H1 (cell line): ENCODE data around the gene FOXN3. TPM values are rescaled to one million over a fixed set of nuclear protein-coding genes. Genes with fewer than 3 reads are reported as not detected.

Source experiments
- CTCF ChIA-PET: fragments of 300-600 bp; sonication (Branson Sonifier 250); formaldehyde crosslinking; loops from one replicate; lab custom pipeline; 2021; ENCODE audit not compliant: partially characterized antibody; lab: Charles Lee
- POLR2A ChIA-PET: fragments of 300-600 bp; sonication (Branson Sonifier 250); formaldehyde crosslinking; loops from one replicate; lab custom pipeline; 2021; ENCODE audit warnings: inconsistent platforms; ENCODE audit not compliant: partially characterized antibody; lab: Charles Lee
- DNase-seq, 2 experiments: peaks; one replicate each; pipeline versions ENCODE4 v3.0.0 to v3.0.0-alpha.2; 2010 to 2022; ENCODE audit warnings: low spot score in 2 of 2, low read depth in 1 of 2, mixed read lengths in 1 of 2
- FAIRE-seq: peaks from 2 replicates; lab custom pipeline; 2011; peaks lifted over from hg19 to GRCh38; lab: Jason Lieb, UNC
- H2AFZ ChIP-seq: 2 replicates; pipeline ENCODE4 v1.8.1; 2012; ENCODE audit warnings: low read length, inconsistent platforms
- H2AK5ac ChIP-seq: 2 replicates; pipeline ENCODE4 v1.6.1; 2013; ENCODE audit warnings: low read depth, low read length
- H2BK120ac ChIP-seq: replicated peaks from 2 replicates; pipeline ENCODE3; 2013; ENCODE audit warnings: low read depth, low read length, inconsistent platforms
- H2BK12ac ChIP-seq: 2 replicates; pipeline ENCODE4 v1.6.1; 2013; ENCODE audit warnings: low read depth, low read length
- H2BK15ac ChIP-seq: 2 replicates; pipeline ENCODE4 v1.6.1; 2013; ENCODE audit warnings: low read length
- H2BK20ac ChIP-seq: 2 replicates; pipeline ENCODE4 v1.6.1; 2013; ENCODE audit warnings: low read length
- H2BK5ac ChIP-seq: 2 replicates; pipeline ENCODE4 v1.6.1; 2013; ENCODE audit warnings: low read depth, low read length
- H3K14ac ChIP-seq: 2 replicates; pipeline ENCODE4 v1.6.1; 2013; ENCODE audit warnings: inconsistent platforms; ENCODE audit not compliant: insufficient read length
- H3K18ac ChIP-seq: 2 replicates; pipeline ENCODE4 v1.6.1; 2013; ENCODE audit warnings: low read length; ENCODE audit errors: extremely low read depth
- H3K23ac ChIP-seq: 2 replicates; pipeline ENCODE4 v1.6.1; 2013; ENCODE audit warnings: inconsistent platforms; ENCODE audit not compliant: insufficient read length
- H3K23me2 ChIP-seq: 2 replicates; pipeline ENCODE4 v1.6.1; 2013; ENCODE audit warnings: low read depth, low read length
- H3K27ac ChIP-seq: 2 replicates; pipeline ENCODE4 v1.6.1; 2011; ENCODE audit warnings: low read depth, low read length, inconsistent platforms
- H3K27me3 ChIP-seq, 4 experiments: replicated peaks in 1 of 4; 1 replicate in 1 of 4; 2 replicates in 3 of 4; pipeline versions ENCODE4 v1.6.1 to v1.8.1; 2011 to 2013; ENCODE audit warnings: low read length in 3 of 4, mild to moderate bottlenecking in 3 of 4, inconsistent platforms in 2 of 4, mixed read lengths in 2 of 4, moderate library complexity in 1 of 4; ENCODE audit not compliant: control insufficient read depth in 3 of 4, insufficient read depth in 3 of 4; ENCODE audit errors: extremely low read depth in 1 of 4
- H3K36me3 ChIP-seq, 4 experiments: 2 replicates each; pipeline versions ENCODE4 v1.6.1 to v1.8.1; 2011 to 2013; ENCODE audit warnings: mild to moderate bottlenecking in 4 of 4, low read length in 3 of 4, moderate library complexity in 2 of 4, control low read depth in 1 of 4, inconsistent platforms in 1 of 4; ENCODE audit not compliant: insufficient read depth in 4 of 4, control insufficient read depth in 2 of 4
- H3K4ac ChIP-seq: replicated peaks from 2 replicates; pipeline ENCODE3; 2013; ENCODE audit warnings: low read length, low read depth, mixed read lengths, inconsistent platforms; ENCODE audit not compliant: insufficient read length
- H3K4me1 ChIP-seq, 4 experiments: replicated peaks in 1 of 4; 1 replicate in 1 of 4; 2 replicates in 3 of 4; pipeline versions ENCODE4 v1.6.1 to v1.8.1; 2011 to 2013; ENCODE audit warnings: low read length in 3 of 4, inconsistent platforms in 2 of 4, mixed read lengths in 1 of 4; ENCODE audit not compliant: insufficient read depth in 4 of 4, control insufficient read depth in 3 of 4
- H3K4me2 ChIP-seq, 2 experiments: 2 replicates each; pipeline versions ENCODE4 v1.6.1 to v1.8.1; 2011 to 2013; ENCODE audit warnings: low read depth in 2 of 2, low read length in 2 of 2, control low read depth in 1 of 2, inconsistent platforms in 1 of 2, mild to moderate bottlenecking in 1 of 2; ENCODE audit not compliant: insufficient read depth in 1 of 2
- H3K4me3 ChIP-seq, 4 experiments: fragments of 200-600, 300-600 bp in 1 of 4; sonication (generic), shearing (Covaris generic), sonication (Bioruptor Twin) in 1 of 4; 2 replicates each; pipeline versions ENCODE4 v1.5.1 to v1.8.1; 2011 to 2016; ENCODE audit warnings: low read length in 4 of 4, low read depth in 3 of 4, control low read depth in 2 of 4, inconsistent platforms in 2 of 4, mild to moderate bottlenecking in 2 of 4, mixed read lengths in 1 of 4, moderate library complexity in 1 of 4; ENCODE audit not compliant: insufficient read depth in 2 of 4; ENCODE audit errors: extremely low read depth in 1 of 4
- H3K56ac ChIP-seq: replicated peaks from 2 replicates; pipeline ENCODE3; 2013; ENCODE audit warnings: low read depth, mild to moderate bottlenecking, mixed read lengths, low read length, inconsistent platforms; ENCODE audit not compliant: insufficient read length
- H3K79me1 ChIP-seq: 2 replicates; pipeline ENCODE4 v1.6.1; 2013; ENCODE audit warnings: low read depth, low read length, control low read depth
- H3K79me2 ChIP-seq, 2 experiments: 2 replicates each; pipeline versions ENCODE4 v1.6.1 to v1.8.1; 2012 to 2013; ENCODE audit warnings: low read length in 2 of 2, mild to moderate bottlenecking in 2 of 2, inconsistent platforms in 1 of 2; ENCODE audit not compliant: insufficient read depth in 2 of 2, control insufficient read depth in 1 of 2
- H3K9ac ChIP-seq, 4 experiments: replicated peaks in 1 of 4; 1 replicate in 1 of 4; 2 replicates in 3 of 4; pipeline versions ENCODE4 v1.6.1 to v1.8.1; 2011 to 2013; ENCODE audit warnings: low read depth in 3 of 4, low read length in 3 of 4, control low read depth in 2 of 4, mild to moderate bottlenecking in 2 of 4, moderate library complexity in 2 of 4, inconsistent platforms in 1 of 4; ENCODE audit errors: extremely low read depth in 1 of 4
- H3K9me3 ChIP-seq, 2 experiments: 2 replicates each; pipeline versions ENCODE4 v1.6.1 to v1.8.1; 2012 to 2013; ENCODE audit warnings: mild to moderate bottlenecking in 2 of 2, moderate library complexity in 2 of 2, control low read depth in 1 of 2, inconsistent platforms in 1 of 2, low read depth in 1 of 2, low read length in 1 of 2, mixed read lengths in 1 of 2; ENCODE audit not compliant: insufficient read depth in 2 of 2
- H4K20me1 ChIP-seq, 2 experiments: replicated peaks in 1 of 2; 2 replicates each; pipeline versions ENCODE3 to v1.8.1; 2011 to 2013; ENCODE audit warnings: inconsistent platforms in 2 of 2, low read length in 2 of 2, mild to moderate bottlenecking in 1 of 2; ENCODE audit not compliant: insufficient read depth in 2 of 2, control insufficient read depth in 1 of 2
- H4K5ac ChIP-seq: 2 replicates; pipeline ENCODE4 v1.6.1; 2013; ENCODE audit warnings: low read length, low read depth, mixed read lengths, inconsistent platforms; ENCODE audit not compliant: insufficient read length
- H4K8ac ChIP-seq: 2 replicates; pipeline ENCODE4 v1.8.0; 2013; ENCODE audit warnings: mild to moderate bottlenecking, moderate library complexity, low read length, inconsistent platforms; ENCODE audit not compliant: insufficient read depth; ENCODE audit errors: extremely low read depth
- H4K91ac ChIP-seq: replicated peaks from 2 replicates; pipeline ENCODE3; 2013; ENCODE audit warnings: low read length, mixed read lengths, inconsistent platforms; ENCODE audit not compliant: insufficient read length
- CBX8 ChIP-seq: fragments of 300-800, 300-1000 bp; sonication (generic); IDR thresholded peaks from 2 replicates; pipeline ENCODE4 v1.7.1; 2016; ENCODE audit warnings: low read depth, low read length, borderline replicate concordance
- CEBPB ChIP-seq: IDR thresholded peaks from 2 replicates; pipeline ENCODE4 v1.6.1; 2012; ENCODE audit warnings: low read depth, low read length
- NRF1 ChIP-seq: IDR thresholded peaks from 2 replicates; pipeline ENCODE4 v1.6.1; 2011; ENCODE audit warnings: mild to moderate bottlenecking, low read depth, low read length, improper control_type of control experiment
- RXRA ChIP-seq: IDR thresholded peaks from 2 replicates; pipeline ENCODE4 v1.6.1; 2011; ENCODE audit warnings: low read depth, mild to moderate bottlenecking, low read length, moderate library complexity; ENCODE audit not compliant: insufficient read depth
- SIN3A ChIP-seq, 2 experiments: IDR thresholded peaks in 1 of 2; conservative IDR thresholded peaks in 1 of 2; 2 replicates each; pipeline ENCODE4 v1.6.1; 2011 to 2012; ENCODE audit warnings: low read length in 2 of 2, improper control_type of control experiment in 1 of 2, low read depth in 1 of 2, mild to moderate bottlenecking in 1 of 2
- SIX5 ChIP-seq: IDR thresholded peaks from 2 replicates; pipeline ENCODE4 v1.6.1; 2011; ENCODE audit warnings: mild to moderate bottlenecking, low read depth, low read length
- SP4 ChIP-seq: IDR thresholded peaks from 2 replicates; pipeline ENCODE4 v1.6.1; 2012; ENCODE audit warnings: low read length, inconsistent platforms
- TCF12 ChIP-seq: IDR thresholded peaks from 2 replicates; pipeline ENCODE4 v1.6.1; 2011; ENCODE audit warnings: low read depth, mild to moderate bottlenecking, low read length
- TEAD4 ChIP-seq: IDR thresholded peaks from 2 replicates; pipeline ENCODE4 v1.6.1; 2012; ENCODE audit warnings: low read depth, low read length, inconsistent platforms, mixed read lengths
- WGBS, 2 experiments: shearing (Covaris generic) in 1 of 2; methylation state at CpG; one replicate each; pipeline versions ENCODE4 v1.1.6 to v1.1.7; 2013 to 2015; ENCODE audit warnings: low lambda C conversion rate in 2 of 2, mixed read lengths in 2 of 2, inconsistent platforms in 1 of 2, low coverage in 1 of 2, missing lambda C conversion rate in 1 of 2; ENCODE audit not compliant: insufficient replicate concordance in 2 of 2, insufficient coverage in 1 of 2, insufficient read length in 1 of 2; ENCODE audit errors: extremely low coverage in 1 of 2, missing lambda C conversion rate in 1 of 2; 5-methylcytosine and 5-hydroxymethylcytosine counted together
- polyA plus RNA-seq, 7 experiments: library from polyadenylated mRNA; depleted of rRNA in 3 of 7; stranded (reverse) in 5 of 7; unstranded in 2 of 7; fragments of >200 nt in 5 of 7; fragments of 200-250 nt in 2 of 7; gene quantifications; 1 replicate in 5 of 7; 2 replicates in 1 of 7; 4 replicates in 1 of 7; pipeline versions ENCODE4 v1.2.1 to v1.2.3, GENCODE V29; 2011 to 2013; ENCODE audit warnings: missing spikeins in 2 of 7, mixed read lengths in 2 of 7
- total RNA-seq: library from RNA; stranded (reverse); fragmentation: NEBNext Ultra II Directional; extraction: Animal tissue kit (Norgen Biotek cat#: 25700); gene quantifications from 2 replicates; pipeline ENCODE4 v1.2.1, GENCODE V29; 2021
- TF ChIP-seq, protein P1 (sequence below): IDR thresholded peaks from 2 replicates; pipeline ENCODE4 v1.6.1; 2012; ENCODE audit warnings: low read length, inconsistent platforms

Gene FOXN3
- total and polyA plus RNA-seq, 2 of the 8 experiments (the other 6 are each of a cell fraction or from before 2014, with no cell fraction given), result 52.6 to 178 TPM

- Histone ChIP-seq H3K14ac (no peak overlapping the region), H3K4ac (no peak overlapping the region), H3K4me3 (no peak overlapping the region), H4K5ac (no peak overlapping the region), H3K9ac (no peak overlapping the region), H3K27me3 (no peaks in the 10 kb centered on the region), H3K18ac (no peak overlapping the region), H2BK120ac (no peak overlapping the region), H2AK5ac (no peak overlapping the region), H3K36me3 (peaks cover 6 to 17% (median 14%) of the 10 kb centered on the region in 4 experiments; a peak in 7 of 8 replicates), H3K4me1 (no peaks in the 10 kb centered on the region), H3K79me1 (no peaks in the 10 kb centered on the region), H3K79me2 (no peaks in the 10 kb centered on the region), H3K23me2 (no peaks in the 10 kb centered on the region), H4K8ac (no peak overlapping the region), H2BK5ac (no peak overlapping the region), H3K4me2 (no peak overlapping the region), H2AFZ (no peak overlapping the region), H2BK12ac (no peak overlapping the region), H3K56ac (no peak overlapping the region), H3K23ac (no peak overlapping the region), H3K9me3 (no peaks in the 10 kb centered on the region), H2BK15ac (no peak overlapping the region), H4K20me1 (peaks cover 0 to 7% of the 10 kb centered on the region in 2 experiments), H2BK20ac (no peak overlapping the region), H3K27ac (no peak overlapping the region), H4K91ac (no peak overlapping the region)
- ChIA-PET POLR2A (interaction anchor here (0.6 to 1.2 kb wide), 3 partner anchors 10 to 15 kb away, joined by 3 read pairs; no protein-coding TSS in a partner anchor), CTCF (interaction anchor here (0.6 to 7.3 kb wide), 10 partner anchors 10 to 423 kb away, joined by 3 to 41 read pairs (median 3); no protein-coding TSS in a partner anchor)
- DNase-seq (no peak), FAIRE-seq (no peak)
- WGBS, 2 experiments, result 93% methylated on average over 18 of the region's 18 CpGs; no CpG with 5 or more reads in 1 of the 2 experiments
- TF ChIP-seq TEAD4 (no peak), SIX5 (no peak), TCF12 (no peak), CEBPB (no peak), NRF1 (no peak), SP4 (no peak), CBX8 (no peak), SIN3A (conservative IDR thresholded peaks at IDR 0.05 in 1 of 2, IDR thresholded peaks at IDR 0.05 in 1 of 2; ENCODE audit: low read depth in 1 of 2, low read length in 2 of 2) (no peak), RXRA (no peak)
- TF ChIP-seq, protein P1, sequence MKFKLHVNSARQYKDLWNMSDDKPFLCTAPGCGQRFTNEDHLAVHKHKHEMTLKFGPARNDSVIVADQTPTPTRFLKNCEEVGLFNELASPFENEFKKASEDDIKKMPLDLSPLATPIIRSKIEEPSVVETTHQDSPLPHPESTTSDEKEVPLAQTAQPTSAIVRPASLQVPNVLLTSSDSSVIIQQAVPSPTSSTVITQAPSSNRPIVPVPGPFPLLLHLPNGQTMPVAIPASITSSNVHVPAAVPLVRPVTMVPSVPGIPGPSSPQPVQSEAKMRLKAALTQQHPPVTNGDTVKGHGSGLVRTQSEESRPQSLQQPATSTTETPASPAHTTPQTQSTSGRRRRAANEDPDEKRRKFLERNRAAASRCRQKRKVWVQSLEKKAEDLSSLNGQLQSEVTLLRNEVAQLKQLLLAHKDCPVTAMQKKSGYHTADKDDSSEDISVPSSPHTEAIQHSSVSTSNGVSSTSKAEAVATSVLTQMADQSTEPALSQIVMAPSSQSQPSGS, result no peak
These were observed 252.6 kb downstream of the FOXN3 start for GRCh38 chr14:89164168-89165073.
